SK-N-SH (cell line): Measurements from ENCODE around the gene LENG1. TPM values are rescaled to one million over a fixed set of nuclear protein-coding genes. Genes with fewer than 3 reads are reported as not detected.

Experiments
- CTCF ChIA-PET: fragments of 300-600, 350-600 bp; formaldehyde crosslinking; extraction: SDS; loops from one replicate; lab custom pipeline; 2021; lab: Yijun Ruan, JAX
- POLR2A ChIA-PET: fragments of 350-600 bp; sonication (Branson Sonifier 250); formaldehyde crosslinking; extraction: SDS; loops from one replicate; lab custom pipeline; 2020; ENCODE audit warnings: antibody characterized with exemption, inconsistent platforms; lab: Yijun Ruan, JAX
- DNase-seq: peaks from one replicate; pipeline ENCODE4 v3.0.0; 2012
- H2AFZ ChIP-seq: fragments of 200-600 bp; sonication (generic); 2 replicates; pipeline ENCODE4 v1.8.1; 2016; ENCODE audit warnings: antibody characterized with exemption, mild to moderate bottlenecking, low read depth
- H3F3A ChIP-seq: fragments of 200-600 bp; sonication (generic); replicated peaks from 2 replicates; pipeline ENCODE3; 2016; ENCODE audit warnings: antibody characterized with exemption, mild to moderate bottlenecking; ENCODE audit not compliant: insufficient read depth
- H3K27ac ChIP-seq, 2 experiments: fragments of 200-500 bp in 1 of 2; fragments of 200-600 bp in 1 of 2; sonication (Bioruptor generic) in 1 of 2; sonication (generic), shearing (Covaris generic) in 1 of 2; 2 replicates each; pipeline versions ENCODE4 v1.5.1 to v1.6.1; 2014 to 2016; ENCODE audit warnings: low read depth in 2 of 2, inconsistent platforms in 1 of 2, low read length in 1 of 2, mild to moderate bottlenecking in 1 of 2, mixed read lengths in 1 of 2
- H3K27me3 ChIP-seq: fragments of 200-600 bp; sonication (generic), shearing (Covaris generic); 2 replicates; pipeline ENCODE4 v1.6.1; 2016; ENCODE audit warnings: mixed run types; ENCODE audit not compliant: insufficient read depth
- H3K36me3 ChIP-seq, 2 experiments: fragments of 200-500 bp in 1 of 2; fragments of 200-600 bp in 1 of 2; sonication (Bioruptor generic) in 1 of 2; sonication (generic) in 1 of 2; replicated peaks in 1 of 2; 2 replicates each; pipeline versions ENCODE3 to v1.5.1; 2014 to 2016; ENCODE audit warnings: low read length in 1 of 2, mild to moderate bottlenecking in 1 of 2; ENCODE audit not compliant: insufficient read depth in 2 of 2, control insufficient read depth in 1 of 2
- H3K4me1 ChIP-seq, 2 experiments: fragments of 200-500 bp in 1 of 2; fragments of 200-600 bp in 1 of 2; sonication (Bioruptor generic) in 1 of 2; sonication (generic), shearing (Covaris generic) in 1 of 2; 2 replicates each; pipeline versions ENCODE4 v1.5.1 to v1.6.1; 2014 to 2016; ENCODE audit warnings: low read depth in 1 of 2, low read length in 1 of 2, mixed run types in 1 of 2; ENCODE audit not compliant: insufficient read depth in 2 of 2, control insufficient read depth in 1 of 2
- H3K4me2 ChIP-seq: fragments of 200-600 bp; sonication (generic), shearing (Covaris generic); 2 replicates; pipeline ENCODE4 v1.6.1; 2017; ENCODE audit warnings: mixed run types
- H3K4me3 ChIP-seq, 2 experiments: fragments of 200-500 bp in 1 of 2; fragments of 200-600 bp in 1 of 2; sonication (Bioruptor generic) in 1 of 2; sonication (generic), shearing (Covaris generic) in 1 of 2; 2 replicates each; pipeline versions ENCODE4 v1.5.1 to v1.8.1; 2014 to 2016; ENCODE audit warnings: low read depth in 2 of 2, inconsistent platforms in 1 of 2, low read length in 1 of 2, mild to moderate bottlenecking in 1 of 2, mixed read lengths in 1 of 2, moderate library complexity in 1 of 2
- H3K79me2 ChIP-seq: fragments of 200-600 bp; sonication (generic); 2 replicates; pipeline ENCODE4 v1.8.1; 2017; ENCODE audit warnings: mild to moderate bottlenecking; ENCODE audit not compliant: insufficient read depth
- H3K9ac ChIP-seq: fragments of 200-600 bp; sonication (generic); 2 replicates; pipeline ENCODE4 v1.6.1; 2017; ENCODE audit warnings: mixed run types
- H3K9me2 ChIP-seq: fragments of 200-600 bp; sonication (generic); 2 replicates; pipeline ENCODE4 v1.6.1; 2017; ENCODE audit warnings: mixed run types
- H3K9me3 ChIP-seq: fragments of 200-600 bp; sonication (generic); 2 replicates; pipeline ENCODE4 v1.6.1; 2017; ENCODE audit warnings: mixed run types, mild to moderate bottlenecking, moderate library complexity
- H4K20me1 ChIP-seq: fragments of 200-600 bp; sonication (generic); 2 replicates; pipeline ENCODE4 v1.6.1; 2017; ENCODE audit warnings: mild to moderate bottlenecking, mixed run types; ENCODE audit not compliant: insufficient read depth
- CHD2 ChIP-seq: fragments of 150-350 bp; IDR thresholded peaks from 2 replicates; pipeline ENCODE4 v1.6.1; 2018; ENCODE audit warnings: low read length; ENCODE audit not compliant: partially characterized antibody
- EZH2phosphoT487 ChIP-seq: fragments of 200-600 bp; sonication (generic); IDR thresholded peaks from 2 replicates; pipeline ENCODE4 v1.6.1; 2017; ENCODE audit warnings: low read depth, mixed run types, mild to moderate bottlenecking, antibody characterized with exemption, moderate library complexity, borderline replicate concordance
- FOXM1 ChIP-seq: IDR thresholded peaks from 2 replicates; pipeline ENCODE4 v1.4.0; 2012; ENCODE audit warnings: low read depth, mild to moderate bottlenecking
- GABPA ChIP-seq: IDR thresholded peaks from 2 replicates; pipeline ENCODE4 v1.4.0; 2012; ENCODE audit warnings: low read depth, mild to moderate bottlenecking
- GATA2 ChIP-seq: sonication (generic); formaldehyde crosslinking; IDR thresholded peaks from 2 replicates; pipeline ENCODE4 v1.5.0; 2020; ENCODE audit warnings: mild to moderate bottlenecking, missing genetic modification reagents
- JUND ChIP-seq: IDR thresholded peaks from 2 replicates; pipeline ENCODE4 v1.4.0; 2012
- MEF2A ChIP-seq: IDR thresholded peaks from 2 replicates; pipeline ENCODE4 v1.4.0; 2012; ENCODE audit warnings: low read depth, borderline replicate concordance
- MXI1 ChIP-seq: IDR thresholded peaks from 2 replicates; pipeline ENCODE4 v1.6.1; 2012; ENCODE audit warnings: mild to moderate bottlenecking, low read depth, low read length, improper control_type of control experiment
- NFIC ChIP-seq: IDR thresholded peaks from 2 replicates; pipeline ENCODE4 v1.4.0; 2012; ENCODE audit warnings: borderline replicate concordance
- NRF1 ChIP-seq: IDR thresholded peaks from 2 replicates; pipeline ENCODE4 v1.6.1; 2012; ENCODE audit warnings: low read depth, mild to moderate bottlenecking, low read length
- RCOR1 ChIP-seq: fragments of 150-350 bp; IDR thresholded peaks from 2 replicates; pipeline ENCODE4 v1.6.1; 2017; ENCODE audit warnings: antibody characterized with exemption, low read length
- REST ChIP-seq: IDR thresholded peaks from 2 replicates; pipeline ENCODE4 v1.6.1; 2012; ENCODE audit warnings: mild to moderate bottlenecking, low read depth, low read length, moderate library complexity
- RFX5 ChIP-seq: IDR thresholded peaks from 2 replicates; pipeline ENCODE4 v1.6.1; 2012; ENCODE audit warnings: mild to moderate bottlenecking, improper control_type of control experiment, low read length
- SIN3A ChIP-seq: IDR thresholded peaks from 2 replicates; pipeline ENCODE4 v1.6.1; 2012; ENCODE audit warnings: low read depth, mild to moderate bottlenecking, low read length, moderate library complexity, borderline replicate concordance
- TCF12 ChIP-seq: IDR thresholded peaks from 2 replicates; pipeline ENCODE4 v1.4.0; 2012
- TEAD4 ChIP-seq: IDR thresholded peaks from 2 replicates; pipeline ENCODE4 v1.4.0; 2012; ENCODE audit warnings: mild to moderate bottlenecking, borderline replicate concordance; ENCODE audit not compliant: insufficient read depth
- WGBS: methylation state at CpG from one replicate; pipeline ENCODE4 v1.1.6; 2017; ENCODE audit warnings: low lambda C conversion rate; 5-methylcytosine and 5-hydroxymethylcytosine counted together
- polyA plus RNA-seq, 3 experiments: library from polyadenylated mRNA; depleted of rRNA; stranded (reverse); fragments of >200 nt; gene quantifications; 2 replicates each; pipeline ENCODE4 v1.2.3, GENCODE V29; 2012
- TF ChIP-seq, protein P1 (sequence below): fragments of 150-350 bp; IDR thresholded peaks from 2 replicates; pipeline ENCODE4 v1.6.1; 2017; ENCODE audit warnings: antibody characterized with exemption, low read length, low read depth, borderline replicate concordance
- TF ChIP-seq, protein P2 (sequence below): IDR thresholded peaks from 2 replicates; pipeline ENCODE4 v1.4.0; 2012; ENCODE audit warnings: low read depth, borderline replicate concordance
- TF ChIP-seq, protein P3 (sequence below): fragments of 200-600 bp; sonication (generic); IDR thresholded peaks from 2 replicates; pipeline ENCODE4 v1.6.1; 2017; ENCODE audit warnings: antibody characterized with exemption, mild to moderate bottlenecking, moderate library complexity
- TF ChIP-seq, protein P4 (sequence below): IDR thresholded peaks from 2 replicates; pipeline ENCODE4 v1.4.0; 2012; ENCODE audit warnings: low read depth

The LENG1 gene
- polyA plus RNA-seq, 1 of the 3 experiments (the other 2 are of a cell fraction) = 11.4 TPM

DNA sequence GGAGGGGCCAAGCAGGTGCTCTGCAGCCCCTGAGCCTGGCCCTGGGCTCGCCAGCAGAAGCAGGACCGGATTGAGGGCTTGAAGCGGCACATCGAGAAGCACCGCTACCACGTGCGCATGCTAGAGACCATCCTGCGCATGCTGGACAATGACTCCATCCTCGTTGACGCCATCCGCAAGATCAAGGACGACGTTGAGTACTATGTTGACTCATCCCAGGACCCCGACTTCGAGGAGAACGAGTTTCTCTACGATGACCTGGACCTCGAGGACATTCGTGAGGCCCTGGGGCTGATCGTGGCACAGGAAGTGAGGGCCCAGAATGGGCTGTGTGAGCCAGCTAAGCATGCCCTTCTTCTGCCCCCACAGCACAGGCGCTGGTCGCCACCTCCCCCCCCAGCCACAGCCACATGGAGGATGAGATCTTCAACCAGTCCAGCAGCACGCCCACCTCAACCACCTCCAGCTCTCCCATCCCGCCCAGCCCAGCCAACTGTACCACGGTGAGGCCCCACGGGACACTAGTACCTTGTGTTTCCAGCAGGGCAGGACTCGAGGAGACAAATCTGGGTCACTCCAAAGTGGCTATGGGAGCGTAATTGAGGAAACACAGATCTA is 13.9 kb downstream of the LENG1 start:
- 93% methylated on average over 23 of the region's 28 CpGs for WGBS
- no peak for DNase-seq
- no peak overlapping the region for H3K4me2 ChIP-seq
- POLR2A ChIA-PET = no interaction called here
- TF ChIP-seq CHD2 (no peak), NRF1 (no peak)
- TF ChIP-seq, protein P1, sequence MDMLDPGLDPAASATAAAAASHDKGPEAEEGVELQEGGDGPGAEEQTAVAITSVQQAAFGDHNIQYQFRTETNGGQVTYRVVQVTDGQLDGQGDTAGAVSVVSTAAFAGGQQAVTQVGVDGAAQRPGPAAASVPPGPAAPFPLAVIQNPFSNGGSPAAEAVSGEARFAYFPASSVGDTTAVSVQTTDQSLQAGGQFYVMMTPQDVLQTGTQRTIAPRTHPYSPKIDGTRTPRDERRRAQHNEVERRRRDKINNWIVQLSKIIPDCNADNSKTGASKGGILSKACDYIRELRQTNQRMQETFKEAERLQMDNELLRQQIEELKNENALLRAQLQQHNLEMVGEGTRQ = no peak
- TF ChIP-seq, all 33 proteins: peak for 0
- H4K20me1 ChIP-seq = peaks cover 25% of the 10 kb centered on the region
- no peak overlapping the region for H3K9ac ChIP-seq
- H3K27me3 ChIP-seq = no peaks in the 10 kb centered on the region
- H3K79me2 ChIP-seq = peaks cover 25% of the 10 kb centered on the region
- no peak overlapping the region for H3K4me3 ChIP-seq
- H3K36me3 ChIP-seq = peaks cover 29 to 93% of the 10 kb centered on the region in 2 experiments
- no peak overlapping the region for H3K27ac ChIP-seq
- peaks cover under 1% of the 10 kb centered on the region for H3F3A ChIP-seq
- no peaks in the 10 kb centered on the region for H3K9me3 ChIP-seq
- no peaks in the 10 kb centered on the region for H3K9me2 ChIP-seq
- H3K4me1 ChIP-seq = peaks cover 0 to under 1% of the 10 kb centered on the region in 2 experiments; a peak in 1 of 4 replicates
- H2AFZ ChIP-seq = no peak overlapping the region
- CTCF ChIA-PET = interaction anchor here (1.7 kb wide), 1 partner anchor 10 kb away, joined by 3 read pairs; no protein-coding TSS in a partner anchor

DNA sequence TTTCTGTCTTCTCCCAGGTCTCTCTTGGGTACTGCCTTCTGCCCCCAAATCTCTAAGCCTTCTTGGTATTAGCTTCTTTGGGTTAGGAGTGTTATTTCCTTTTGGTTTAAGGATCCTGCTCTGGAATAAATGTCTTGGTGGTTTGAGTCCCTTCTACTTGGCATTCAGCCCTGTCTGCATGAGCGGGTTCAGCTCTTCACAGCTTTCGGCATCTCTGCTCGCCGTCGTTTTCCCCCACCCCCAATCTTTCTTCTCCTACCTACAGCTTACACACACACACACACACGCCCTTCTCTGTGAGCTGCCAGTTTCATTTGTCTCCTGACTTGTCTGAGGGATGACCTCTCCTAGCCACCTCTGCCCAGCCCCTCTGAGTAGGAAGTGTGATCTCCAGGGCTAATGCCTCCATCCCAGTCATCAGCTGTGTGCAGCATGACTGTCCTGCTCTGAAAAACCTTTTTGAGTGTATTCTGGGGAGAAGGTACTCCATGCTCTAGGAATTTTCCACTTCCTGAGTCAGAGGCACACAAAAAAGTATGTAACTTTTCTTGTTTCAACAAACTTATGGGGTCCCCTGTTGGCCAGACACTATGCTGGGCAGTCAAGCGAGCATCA is 17.2 kb downstream of the LENG1 start:
- H3K36me3 ChIP-seq = peaks cover 29 to 77% of the 10 kb centered on the region in 2 experiments
- H3K9ac ChIP-seq = no peak overlapping the region
- H3K9me3 ChIP-seq = no peaks in the 10 kb centered on the region
- DNase-seq = no peak
- 93% methylated on average over 7 of the region's 7 CpGs for WGBS
- no peak overlapping the region for H3K27ac ChIP-seq
- POLR2A ChIA-PET = interaction anchor here (1.0 kb wide), 1 partner anchor 13 kb away, joined by 3 read pairs; no protein-coding TSS in a partner anchor
- H3K4me1 ChIP-seq = peaks cover 0 to 14% of the 10 kb centered on the region in 2 experiments; a peak in 1 of 4 replicates
- no peaks in the 10 kb centered on the region for H3K9me2 ChIP-seq
- no peaks in the 10 kb centered on the region for H3K27me3 ChIP-seq
- no peaks in the 10 kb centered on the region for H3F3A ChIP-seq
- H2AFZ ChIP-seq = no peak overlapping the region
- CTCF ChIA-PET = no interaction called here
- peaks cover 56% of the 10 kb centered on the region for H3K79me2 ChIP-seq
- H3K4me2 ChIP-seq = no peak overlapping the region
- no peak overlapping the region for H3K4me3 ChIP-seq
- peaks cover 47% of the 10 kb centered on the region for H4K20me1 ChIP-seq
- TF ChIP-seq GABPA = no peak
- TF ChIP-seq TCF12 = no peak
- TF ChIP-seq JUND = no peak
- TF ChIP-seq, protein P2, sequence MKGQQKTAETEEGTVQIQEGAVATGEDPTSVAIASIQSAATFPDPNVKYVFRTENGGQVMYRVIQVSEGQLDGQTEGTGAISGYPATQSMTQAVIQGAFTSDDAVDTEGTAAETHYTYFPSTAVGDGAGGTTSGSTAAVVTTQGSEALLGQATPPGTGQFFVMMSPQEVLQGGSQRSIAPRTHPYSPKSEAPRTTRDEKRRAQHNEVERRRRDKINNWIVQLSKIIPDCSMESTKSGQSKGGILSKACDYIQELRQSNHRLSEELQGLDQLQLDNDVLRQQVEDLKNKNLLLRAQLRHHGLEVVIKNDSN = no peak
- TF ChIP-seq MEF2A = no peak
- no peak for TF ChIP-seq NFIC
- TF ChIP-seq, protein P3, sequence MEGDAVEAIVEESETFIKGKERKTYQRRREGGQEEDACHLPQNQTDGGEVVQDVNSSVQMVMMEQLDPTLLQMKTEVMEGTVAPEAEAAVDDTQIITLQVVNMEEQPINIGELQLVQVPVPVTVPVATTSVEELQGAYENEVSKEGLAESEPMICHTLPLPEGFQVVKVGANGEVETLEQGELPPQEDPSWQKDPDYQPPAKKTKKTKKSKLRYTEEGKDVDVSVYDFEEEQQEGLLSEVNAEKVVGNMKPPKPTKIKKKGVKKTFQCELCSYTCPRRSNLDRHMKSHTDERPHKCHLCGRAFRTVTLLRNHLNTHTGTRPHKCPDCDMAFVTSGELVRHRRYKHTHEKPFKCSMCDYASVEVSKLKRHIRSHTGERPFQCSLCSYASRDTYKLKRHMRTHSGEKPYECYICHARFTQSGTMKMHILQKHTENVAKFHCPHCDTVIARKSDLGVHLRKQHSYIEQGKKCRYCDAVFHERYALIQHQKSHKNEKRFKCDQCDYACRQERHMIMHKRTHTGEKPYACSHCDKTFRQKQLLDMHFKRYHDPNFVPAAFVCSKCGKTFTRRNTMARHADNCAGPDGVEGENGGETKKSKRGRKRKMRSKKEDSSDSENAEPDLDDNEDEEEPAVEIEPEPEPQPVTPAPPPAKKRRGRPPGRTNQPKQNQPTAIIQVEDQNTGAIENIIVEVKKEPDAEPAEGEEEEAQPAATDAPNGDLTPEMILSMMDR = no peak
- TF ChIP-seq RCOR1 = no peak
- no peak for TF ChIP-seq SIN3A
- TF ChIP-seq RFX5 = no peak
- no peak for TF ChIP-seq EZH2phosphoT487
- TF ChIP-seq MXI1 = no peak
- TF ChIP-seq TEAD4 = no peak
- no peak for TF ChIP-seq FOXM1
- TF ChIP-seq NRF1 = no peak
- no peak for TF ChIP-seq GATA2 (CRISPR knock-in tag)
- TF ChIP-seq REST = no peak
- TF ChIP-seq, protein P4, sequence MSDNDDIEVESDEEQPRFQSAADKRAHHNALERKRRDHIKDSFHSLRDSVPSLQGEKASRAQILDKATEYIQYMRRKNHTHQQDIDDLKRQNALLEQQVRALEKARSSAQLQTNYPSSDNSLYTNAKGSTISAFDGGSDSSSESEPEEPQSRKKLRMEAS = no peak
